Measurements from ENCODE around the gene CATSPERE. TPM values are rescaled to one million over a fixed set of nuclear protein-coding genes. Genes with fewer than 3 reads are reported as not detected.

CATSPERE gene
- polyA plus RNA-seq, 1 experiment, result 0.20 TPM

GRCh38 chr1:244614113-244614836 lies 153.2 kb downstream of the CATSPERE start:
- DNase-seq (ENCODE audit: low read depth), result no peak
- no peaks in the 10 kb centered on the region for H3K36me3 ChIP-seq (ENCODE audit: control insufficient read depth, insufficient read depth, low read length)
- H3K4me3 ChIP-seq (ENCODE audit: low read depth, low read length), result no peak overlapping the region
- ChIA-PET CTCF (interaction anchor here (0.8 to 1.1 kb wide), 2 partner anchors 20 to 182 kb away, joined by 3 read pairs; no protein-coding TSS in a partner anchor), POLR2A (no interaction called here)
- no peaks in the 10 kb centered on the region for H3K27me3 ChIP-seq (ENCODE audit: control insufficient read depth, insufficient read depth, low read length)
- TF ChIP-seq, protein P1, sequence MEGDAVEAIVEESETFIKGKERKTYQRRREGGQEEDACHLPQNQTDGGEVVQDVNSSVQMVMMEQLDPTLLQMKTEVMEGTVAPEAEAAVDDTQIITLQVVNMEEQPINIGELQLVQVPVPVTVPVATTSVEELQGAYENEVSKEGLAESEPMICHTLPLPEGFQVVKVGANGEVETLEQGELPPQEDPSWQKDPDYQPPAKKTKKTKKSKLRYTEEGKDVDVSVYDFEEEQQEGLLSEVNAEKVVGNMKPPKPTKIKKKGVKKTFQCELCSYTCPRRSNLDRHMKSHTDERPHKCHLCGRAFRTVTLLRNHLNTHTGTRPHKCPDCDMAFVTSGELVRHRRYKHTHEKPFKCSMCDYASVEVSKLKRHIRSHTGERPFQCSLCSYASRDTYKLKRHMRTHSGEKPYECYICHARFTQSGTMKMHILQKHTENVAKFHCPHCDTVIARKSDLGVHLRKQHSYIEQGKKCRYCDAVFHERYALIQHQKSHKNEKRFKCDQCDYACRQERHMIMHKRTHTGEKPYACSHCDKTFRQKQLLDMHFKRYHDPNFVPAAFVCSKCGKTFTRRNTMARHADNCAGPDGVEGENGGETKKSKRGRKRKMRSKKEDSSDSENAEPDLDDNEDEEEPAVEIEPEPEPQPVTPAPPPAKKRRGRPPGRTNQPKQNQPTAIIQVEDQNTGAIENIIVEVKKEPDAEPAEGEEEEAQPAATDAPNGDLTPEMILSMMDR (IDR thresholded peaks at IDR 0.05; ENCODE audit: insufficient read depth, low read depth, low read length), result no peak

- Histone ChIP-seq H3K27me3 (ENCODE audit: control insufficient read depth, insufficient read depth, low read length) (no peaks in the 10 kb centered on the region), H3K4me3 (ENCODE audit: low read depth, low read length) (no peak overlapping the region), H3K36me3 (ENCODE audit: control insufficient read depth, insufficient read depth, low read length) (no peaks in the 10 kb centered on the region)
- POLR2A ChIA-PET, result no interaction called here
- CTCF ChIA-PET, result interaction anchor here (0.8 to 1.7 kb wide), 2 partner anchors 10 to 20 kb away, joined by 3 read pairs; no protein-coding TSS in a partner anchor
- no peak for DNase-seq (ENCODE audit: low read depth)
- TF ChIP-seq, protein P1 (IDR thresholded peaks at IDR 0.05; ENCODE audit: insufficient read depth, low read depth, low read length), result no peak
Measured at GRCh38 chr1:244614879-244615278, 153.8 kb downstream of the CATSPERE start.

DNA sequence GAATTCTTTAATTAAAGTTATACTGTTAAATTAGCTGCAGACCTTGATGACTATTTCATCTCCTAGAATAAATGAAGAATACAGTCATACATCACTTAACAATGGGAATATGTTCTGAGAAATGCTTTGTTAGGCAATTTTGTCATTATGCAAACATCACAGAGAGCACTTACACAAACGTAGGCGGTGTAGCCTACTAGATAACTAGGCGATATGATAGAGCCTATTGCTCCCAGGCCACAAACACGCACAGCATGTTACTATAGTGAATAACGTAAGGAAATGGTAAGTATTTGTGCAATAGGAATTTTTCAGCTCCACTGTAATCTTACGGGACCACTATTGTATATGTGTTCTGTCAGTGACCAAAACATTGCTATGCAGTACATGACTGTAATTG lies 154.2 kb downstream of the CATSPERE start:
- Histone ChIP-seq H3K4me3 (ENCODE audit: low read depth, low read length) (no peak overlapping the region), H3K36me3 (ENCODE audit: control insufficient read depth, insufficient read depth, low read length) (no peaks in the 10 kb centered on the region), H3K27me3 (ENCODE audit: control insufficient read depth, insufficient read depth, low read length) (no peaks in the 10 kb centered on the region)
- DNase-seq (ENCODE audit: low read depth), result no peak
- ChIA-PET CTCF (interaction anchor here (1.7 kb wide), 1 partner anchor 10 kb away, joined by 3 read pairs; no protein-coding TSS in a partner anchor), POLR2A (no interaction called here)
- TF ChIP-seq, protein P1 (IDR thresholded peaks at IDR 0.05; ENCODE audit: insufficient read depth, low read depth, low read length), result no peak

GRCh38 chr1:244626709-244627108 lies 165.6 kb downstream of the CATSPERE start:
- Histone ChIP-seq H3K4me3 (ENCODE audit: low read depth, low read length) (no peak overlapping the region), H3K27me3 (ENCODE audit: control insufficient read depth, insufficient read depth, low read length) (no peaks in the 10 kb centered on the region; the same call in 1 of the 2 replicates), H3K36me3 (ENCODE audit: control insufficient read depth, insufficient read depth, low read length) (no peaks in the 10 kb centered on the region)
- no peak for DNase-seq (ENCODE audit: low read depth)
- ChIA-PET POLR2A (no interaction called here), CTCF (interaction anchor here (1.0 to 1.7 kb wide), 2 partner anchors 23 to 170 kb away, joined by 3 to 4 read pairs; no protein-coding TSS in a partner anchor)
- TF ChIP-seq, protein P1 (IDR thresholded peaks at IDR 0.05; ENCODE audit: insufficient read depth, low read depth, low read length), result no peak

DNA sequence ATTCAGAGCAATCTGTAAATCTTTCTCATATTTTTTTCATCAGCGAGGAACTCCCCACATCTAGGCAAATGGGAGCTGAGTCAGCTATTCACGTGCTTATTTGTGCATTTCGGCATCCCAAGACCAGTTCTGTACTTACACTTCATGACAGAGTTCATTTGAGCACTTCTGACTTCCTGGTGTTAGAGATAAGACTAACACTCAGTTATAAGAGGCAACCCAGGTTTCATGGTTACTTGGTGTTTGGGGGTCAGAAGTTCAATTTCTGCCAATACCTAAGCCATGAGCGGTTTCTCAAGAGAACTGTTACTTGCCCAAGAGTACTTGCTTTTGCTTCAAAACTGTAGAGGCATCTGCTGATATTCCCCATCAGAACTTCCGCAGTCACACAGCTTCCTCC lies 167.7 kb downstream of the CATSPERE start:
- no peaks in the 10 kb centered on the region; the same call in 1 of the 2 replicates for H3K27me3 ChIP-seq (ENCODE audit: control insufficient read depth, insufficient read depth, low read length)
- H3K4me3 ChIP-seq (ENCODE audit: low read depth, low read length), result no peak overlapping the region
- CTCF ChIA-PET, result no interaction called here
- POLR2A ChIA-PET, result no interaction called here
- H3K36me3 ChIP-seq (ENCODE audit: control insufficient read depth, insufficient read depth, low read length), result no peaks in the 10 kb centered on the region
- no peak for DNase-seq (ENCODE audit: low read depth)
- TF ChIP-seq, protein P1 (IDR thresholded peaks at IDR 0.05; ENCODE audit: insufficient read depth, low read depth, low read length), result no peak

Data from BJ (cell line).